RWPE2 (cell line): ENCODE data around the gene CCDC187.

Source experiments
- ATAC-seq: fragments of 200-7000 bp; cut with Tn5 transposase; 3 replicates; pipeline ENCODE4 v1.9.1; 2021; ENCODE audit warnings: low read depth
- DNase-seq: peaks from one replicate; pipeline ENCODE4 v3.0.0-alpha.2; 2020; ENCODE audit warnings: low spot score
- H3K27ac ChIP-seq: fragments of 450-650 bp; 2 replicates; pipeline ENCODE4 v1.5.1; 2017; ENCODE audit warnings: mild to moderate bottlenecking; ENCODE audit not compliant: poor library complexity, severe bottlenecking
- H3K27me3 ChIP-seq: fragments of 250-450 bp; sonication (Bioruptor Pico); 2 replicates; pipeline ENCODE4 v1.5.1; 2021; ENCODE audit warnings: mild to moderate bottlenecking, moderate library complexity; ENCODE audit not compliant: insufficient read depth, poor library complexity, severe bottlenecking
- H3K36me3 ChIP-seq: fragments of 250-450 bp; sonication (Bioruptor Pico); 2 replicates; pipeline ENCODE4 v1.5.1; 2020; ENCODE audit warnings: low read depth, mild to moderate bottlenecking, moderate library complexity
- H3K4me1 ChIP-seq: fragments of 250-450 bp; sonication (Bioruptor Pico); 2 replicates; pipeline ENCODE4 v1.5.1; 2021; ENCODE audit warnings: mild to moderate bottlenecking, moderate library complexity; ENCODE audit not compliant: insufficient read depth, poor library complexity, severe bottlenecking
- H3K4me3 ChIP-seq: fragments of 250-450 bp; sonication (Bioruptor Pico); 2 replicates; pipeline ENCODE4 v1.5.1; 2021; ENCODE audit warnings: mild to moderate bottlenecking, moderate library complexity; ENCODE audit not compliant: severe bottlenecking
- H3K9me3 ChIP-seq: fragments of 250-450 bp; sonication (Bioruptor Pico); 2 replicates; pipeline ENCODE4 v1.5.1; 2021; ENCODE audit warnings: mild to moderate bottlenecking, moderate library complexity; ENCODE audit not compliant: severe bottlenecking
- TF ChIP-seq, protein P1 (sequence below): fragments of 450-650 bp; IDR thresholded peaks from one replicate; pipeline ENCODE4 v1.5.1; 2017; ENCODE audit warnings: mild to moderate bottlenecking, moderate library complexity; ENCODE audit not compliant: poor library complexity, severe bottlenecking

Gene CCDC187

DNA sequence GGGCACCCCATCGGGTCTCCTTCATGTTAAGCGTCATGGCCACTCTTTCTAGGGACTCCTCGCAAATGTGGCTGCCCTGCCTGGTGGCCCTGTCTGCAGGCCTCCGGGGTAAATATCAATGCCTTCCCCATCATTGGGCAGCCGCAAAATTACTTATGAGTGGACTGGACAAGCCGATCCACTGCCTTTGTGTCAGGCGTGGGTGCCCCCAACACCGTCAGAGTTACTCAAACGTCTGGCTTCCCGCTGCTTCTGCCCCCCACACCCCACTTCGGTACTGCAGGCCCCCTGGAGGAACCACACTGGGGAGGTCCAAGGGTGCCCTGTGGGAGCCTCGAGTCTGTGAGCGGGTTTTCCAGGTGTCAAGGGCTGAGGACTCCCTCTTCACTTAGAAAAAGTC is 102.7 kb downstream of the CCDC187 start:
- no peaks in the 10 kb centered on the region for H3K4me1 ChIP-seq
- peaks cover 84% of the 10 kb centered on the region for H3K27me3 ChIP-seq
- no peak overlapping the region for H3K4me3 ChIP-seq
- no peak for DNase-seq
- ATAC-seq: no peak
- no peaks in the 10 kb centered on the region for H3K36me3 ChIP-seq
- TF ChIP-seq, protein P1, sequence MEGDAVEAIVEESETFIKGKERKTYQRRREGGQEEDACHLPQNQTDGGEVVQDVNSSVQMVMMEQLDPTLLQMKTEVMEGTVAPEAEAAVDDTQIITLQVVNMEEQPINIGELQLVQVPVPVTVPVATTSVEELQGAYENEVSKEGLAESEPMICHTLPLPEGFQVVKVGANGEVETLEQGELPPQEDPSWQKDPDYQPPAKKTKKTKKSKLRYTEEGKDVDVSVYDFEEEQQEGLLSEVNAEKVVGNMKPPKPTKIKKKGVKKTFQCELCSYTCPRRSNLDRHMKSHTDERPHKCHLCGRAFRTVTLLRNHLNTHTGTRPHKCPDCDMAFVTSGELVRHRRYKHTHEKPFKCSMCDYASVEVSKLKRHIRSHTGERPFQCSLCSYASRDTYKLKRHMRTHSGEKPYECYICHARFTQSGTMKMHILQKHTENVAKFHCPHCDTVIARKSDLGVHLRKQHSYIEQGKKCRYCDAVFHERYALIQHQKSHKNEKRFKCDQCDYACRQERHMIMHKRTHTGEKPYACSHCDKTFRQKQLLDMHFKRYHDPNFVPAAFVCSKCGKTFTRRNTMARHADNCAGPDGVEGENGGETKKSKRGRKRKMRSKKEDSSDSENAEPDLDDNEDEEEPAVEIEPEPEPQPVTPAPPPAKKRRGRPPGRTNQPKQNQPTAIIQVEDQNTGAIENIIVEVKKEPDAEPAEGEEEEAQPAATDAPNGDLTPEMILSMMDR: no peak
- no peaks in the 10 kb centered on the region for H3K9me3 ChIP-seq
- no peak overlapping the region for H3K27ac ChIP-seq

DNA sequence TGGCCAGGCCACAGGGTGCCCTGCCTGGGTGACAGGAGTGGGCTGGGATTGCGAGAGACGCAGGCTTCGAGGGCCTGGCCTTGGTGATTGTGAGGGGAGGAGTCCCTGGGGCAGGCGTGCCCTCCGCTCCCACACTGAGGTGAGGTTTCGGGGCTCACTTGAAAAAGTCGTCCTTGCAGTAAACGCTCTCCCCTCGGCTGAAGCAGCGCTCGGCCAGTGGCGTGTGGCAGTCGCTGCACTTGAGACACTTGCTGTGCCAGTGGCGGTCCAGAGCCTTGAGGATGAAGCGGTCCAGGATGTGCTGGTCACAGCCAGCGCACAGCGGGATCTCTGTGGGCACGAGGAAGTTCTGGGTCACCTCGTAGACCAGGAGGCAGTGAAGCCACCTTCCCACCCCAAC is 103.5 kb downstream of the CCDC187 start:
- TF ChIP-seq, protein P1: no peak
- H3K36me3 ChIP-seq: no peaks in the 10 kb centered on the region
- H3K27ac ChIP-seq: no peak overlapping the region
- peaks cover 90% of the 10 kb centered on the region for H3K27me3 ChIP-seq
- no peaks in the 10 kb centered on the region for H3K9me3 ChIP-seq
- no peaks in the 10 kb centered on the region for H3K4me1 ChIP-seq
- DNase-seq (no peak), ATAC-seq (no peak)
- no peak overlapping the region for H3K4me3 ChIP-seq
